ENCODE results near the gene EMX2. TPM values are rescaled to one million over a fixed set of nuclear protein-coding genes. Genes with fewer than 3 reads are reported as not detected.

The EMX2 gene
- total RNA-seq, 4 donors from 2014 or later = not detected

DNA sequence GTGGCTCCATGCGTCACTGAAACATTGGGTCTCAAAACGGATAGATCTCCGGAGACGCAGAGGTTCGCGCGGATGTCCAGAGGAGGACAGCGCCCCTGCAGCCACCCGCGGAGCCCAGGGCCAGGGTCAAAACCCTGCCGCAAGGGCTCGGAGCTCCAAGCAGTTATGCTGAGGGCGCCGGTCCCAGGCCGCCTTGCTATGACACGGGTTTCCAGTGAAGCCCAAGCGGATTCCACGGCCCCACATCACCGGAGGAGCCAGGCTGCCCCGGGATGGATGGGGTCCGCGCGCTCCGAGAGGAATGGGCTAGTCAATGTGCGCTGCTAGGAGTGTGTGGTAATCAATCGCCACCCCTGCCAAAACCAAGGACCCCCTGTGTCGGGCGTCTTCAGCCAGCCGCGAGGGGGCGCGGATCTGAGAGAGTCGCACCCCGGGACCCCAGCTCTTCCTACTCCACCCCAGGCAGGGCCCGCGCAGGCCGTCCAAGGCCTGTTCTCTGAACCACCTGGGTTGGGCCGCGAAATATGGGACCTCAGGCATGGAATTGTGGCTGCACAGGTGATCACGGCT lies 5.6 kb upstream of the EMX2 start:
- peaks cover 0 to 90% of the 10 kb centered on the region in 2 donors for H3K27me3 ChIP-seq
- DNase-seq = no peak
- H3K4me1 ChIP-seq = peaks cover 0 to 30% (median 0%) of the 10 kb centered on the region in 4 donors
- no peak overlapping the region for H3K4me3 ChIP-seq
- no peaks in the 10 kb centered on the region for H3K9me3 ChIP-seq
- TF ChIP-seq POLR2A (IDR thresholded peaks at IDR 0.05) (no peak), CTCF (IDR thresholded peaks at IDR 0.05) (no peak)
- H3K36me3 ChIP-seq = no peaks in the 10 kb centered on the region
- H3K27ac ChIP-seq = no peak overlapping the region

- Histone ChIP-seq H3K27me3 (peaks cover 0 to 90% of the 10 kb centered on the region in 2 donors), H3K27ac (no peak overlapping the region), H3K4me3 (peak overlapping the region in 2 of 4 donors; percentile 4 to 20), H3K9me3 (no peaks in the 10 kb centered on the region), H3K36me3 (no peaks in the 10 kb centered on the region), H3K4me1 (peaks cover 0 to 35% (median 0%) of the 10 kb centered on the region in 4 donors)
- peak in 1 of 3 donors; percentile 56 for DNase-seq
- TF ChIP-seq POLR2A (IDR thresholded peaks at IDR 0.05) = no peak
- peak in 4 of 6 experiments; percentile 31 to 62 (median 59) for TF ChIP-seq CTCF (IDR thresholded peaks at IDR 0.05)
Measured at GRCh38 chr10:117537436-117537903, 5.1 kb upstream of the EMX2 start.

DNA sequence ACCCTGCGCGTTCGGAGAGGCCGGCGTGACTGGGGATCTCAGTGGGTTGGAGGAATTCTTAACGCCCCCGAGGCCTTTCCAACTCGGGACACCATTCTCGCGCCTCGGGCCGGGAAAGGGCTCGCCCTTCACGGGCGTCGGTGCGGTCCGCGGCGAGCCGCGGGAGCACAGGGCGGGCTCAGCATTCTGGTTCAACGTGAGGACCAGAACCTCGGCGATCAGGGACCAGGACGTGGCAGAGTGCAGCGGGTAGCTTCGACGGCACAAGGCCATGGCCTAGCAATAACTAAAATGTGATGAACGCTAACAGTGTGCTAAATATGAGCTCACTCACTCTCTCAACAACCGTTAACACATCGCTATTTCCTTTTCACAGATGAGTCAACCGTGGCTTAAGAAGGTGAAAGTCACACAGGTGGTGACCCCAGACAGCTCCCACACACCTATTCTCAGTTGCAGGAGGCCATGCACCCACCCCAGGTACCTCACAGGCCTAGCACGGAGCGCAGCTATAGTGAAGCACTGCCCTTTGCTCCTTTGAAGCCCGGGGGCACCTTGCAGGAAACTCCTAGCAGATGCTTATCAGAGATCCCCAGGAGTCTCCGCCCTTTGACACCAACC lies 4.5 kb upstream of the EMX2 start:
- Histone ChIP-seq H3K4me1 (peaks cover 0 to 41% (median 0%) of the 10 kb centered on the region in 4 donors), H3K4me3 (peak overlapping the region in 2 of 4 donors; percentile 4 to 20), H3K27me3 (peaks cover 0 to 89% of the 10 kb centered on the region in 2 donors), H3K27ac (no peak overlapping the region), H3K9me3 (no peaks in the 10 kb centered on the region), H3K36me3 (no peaks in the 10 kb centered on the region)
- no peak for TF ChIP-seq POLR2A (IDR thresholded peaks at IDR 0.05)
- TF ChIP-seq CTCF (IDR thresholded peaks at IDR 0.05) = no peak
- no peak for DNase-seq

- H3K9me3 ChIP-seq = no peaks in the 10 kb centered on the region
- H3K27me3 ChIP-seq = peaks cover 0 to 92% of the 10 kb centered on the region in 2 donors
- TF ChIP-seq POLR2A (IDR thresholded peaks at IDR 0.05) (no peak), CTCF (IDR thresholded peaks at IDR 0.05) (no peak)
- H3K4me1 ChIP-seq = peaks cover 0 to 50% (median 0%) of the 10 kb centered on the region in 4 donors
- no peak overlapping the region for H3K27ac ChIP-seq
- no peaks in the 10 kb centered on the region for H3K36me3 ChIP-seq
- DNase-seq = no peak
- H3K4me3 ChIP-seq = no peak overlapping the region
Measured at GRCh38 chr10:117539361-117539773, 3.2 kb upstream of the EMX2 start.

DNA sequence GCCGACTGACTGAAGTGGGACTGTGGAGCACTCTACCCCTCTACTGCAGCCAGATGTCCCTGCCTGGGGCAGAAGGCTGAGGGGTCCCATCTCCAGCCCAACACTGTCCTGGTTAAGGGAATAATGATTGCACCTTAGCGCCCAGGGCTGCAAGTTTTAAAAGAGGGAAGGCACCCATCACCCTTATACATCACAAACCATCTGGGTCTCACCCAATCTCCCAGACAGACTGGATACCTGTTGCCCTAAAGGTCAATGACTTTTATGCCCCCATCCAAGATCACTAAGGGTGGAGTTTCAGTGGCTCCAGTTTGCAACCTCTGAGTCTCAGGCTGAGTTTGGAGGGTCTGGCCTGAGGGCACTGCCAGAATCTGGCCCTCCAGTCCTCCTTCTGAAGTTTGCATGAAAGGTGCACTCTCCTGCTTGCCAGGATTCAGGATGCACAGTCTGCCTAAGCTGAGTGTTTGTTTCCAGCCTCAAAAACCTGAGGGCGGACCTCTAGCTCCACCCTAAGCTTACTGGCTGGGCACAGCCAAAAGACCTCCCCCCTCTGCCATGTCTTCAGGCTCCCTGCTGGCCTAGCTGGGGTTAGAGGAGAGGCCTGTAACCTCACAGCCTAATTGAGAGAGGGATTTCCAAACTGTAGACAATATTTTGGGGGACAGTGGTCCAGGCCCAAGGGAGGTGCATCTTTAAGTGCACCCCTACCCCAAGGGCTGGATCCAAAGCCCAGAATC lies 2.5 kb upstream of the EMX2 start:
- peaks cover 0 to 92% of the 10 kb centered on the region in 2 donors for H3K27me3 ChIP-seq
- no peak overlapping the region for H3K4me3 ChIP-seq
- no peak overlapping the region for H3K27ac ChIP-seq
- peaks cover 0 to 50% (median 0%) of the 10 kb centered on the region in 4 donors for H3K4me1 ChIP-seq
- no peaks in the 10 kb centered on the region for H3K36me3 ChIP-seq
- no peaks in the 10 kb centered on the region for H3K9me3 ChIP-seq
- no peak for DNase-seq
- TF ChIP-seq CTCF (IDR thresholded peaks at IDR 0.05) (no peak), POLR2A (IDR thresholded peaks at IDR 0.05) (no peak)

Measured in Peyer's patch (tissue), 4 donors.